IPS-15b (cell line): ENCODE data around the gene CAB39.

Experiments
- H3K27me3 ChIP-seq: one replicate; pipeline ENCODE4 v1.6.1; 2013; ENCODE audit warnings: low read length; ENCODE audit not compliant: control insufficient read depth, insufficient read depth
- H3K36me3 ChIP-seq: one replicate; pipeline ENCODE4 v1.6.1; 2013; ENCODE audit warnings: low read length; ENCODE audit not compliant: control insufficient read depth, insufficient read depth
- H3K4me1 ChIP-seq: one replicate; pipeline ENCODE4 v1.6.1; 2013; ENCODE audit warnings: mild to moderate bottlenecking, low read length; ENCODE audit not compliant: control insufficient read depth, insufficient read depth
- H3K4me3 ChIP-seq: one replicate; pipeline ENCODE4 v1.5.1; 2013; ENCODE audit warnings: low read depth, low read length
- H3K9ac ChIP-seq: one replicate; pipeline ENCODE4 v1.6.1; 2013; ENCODE audit warnings: low read depth, mild to moderate bottlenecking, low read length
- H3K9me3 ChIP-seq: one replicate; pipeline ENCODE4 v1.6.1; 2013; ENCODE audit warnings: mild to moderate bottlenecking, low read length; ENCODE audit not compliant: control insufficient read depth, insufficient read depth

Gene CAB39

DNA sequence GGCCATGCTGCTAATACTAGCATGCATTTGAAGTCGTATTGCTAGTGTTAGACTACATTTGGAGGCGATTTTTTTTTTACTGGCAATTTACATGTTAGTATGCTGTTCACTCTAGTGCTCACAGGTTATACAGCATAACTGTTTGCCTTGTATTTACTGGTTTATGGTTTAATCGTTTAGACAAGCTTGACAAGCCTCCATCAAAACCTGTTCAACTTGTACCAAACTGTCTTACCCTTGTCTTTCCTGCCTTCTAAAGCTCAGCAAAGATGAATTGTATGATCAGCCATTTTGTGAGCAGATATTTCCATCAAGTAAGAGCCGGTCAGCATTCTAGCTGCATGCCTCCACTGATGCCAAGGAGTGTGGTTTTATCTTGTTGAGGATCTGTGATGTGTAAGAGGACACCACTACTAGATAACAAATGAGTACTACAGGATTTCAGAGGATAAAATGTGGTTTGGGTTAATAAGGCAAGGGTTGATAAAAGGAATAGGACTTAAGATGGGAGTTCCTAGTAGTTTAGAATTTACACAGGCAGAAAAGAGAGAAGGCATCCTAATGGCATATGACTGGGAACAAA, 83.7 kb downstream of the CAB39 start:
- Histone ChIP-seq H3K36me3 (peaks cover 2% of the 10 kb centered on the region), H3K9ac (no peak overlapping the region)

DNA sequence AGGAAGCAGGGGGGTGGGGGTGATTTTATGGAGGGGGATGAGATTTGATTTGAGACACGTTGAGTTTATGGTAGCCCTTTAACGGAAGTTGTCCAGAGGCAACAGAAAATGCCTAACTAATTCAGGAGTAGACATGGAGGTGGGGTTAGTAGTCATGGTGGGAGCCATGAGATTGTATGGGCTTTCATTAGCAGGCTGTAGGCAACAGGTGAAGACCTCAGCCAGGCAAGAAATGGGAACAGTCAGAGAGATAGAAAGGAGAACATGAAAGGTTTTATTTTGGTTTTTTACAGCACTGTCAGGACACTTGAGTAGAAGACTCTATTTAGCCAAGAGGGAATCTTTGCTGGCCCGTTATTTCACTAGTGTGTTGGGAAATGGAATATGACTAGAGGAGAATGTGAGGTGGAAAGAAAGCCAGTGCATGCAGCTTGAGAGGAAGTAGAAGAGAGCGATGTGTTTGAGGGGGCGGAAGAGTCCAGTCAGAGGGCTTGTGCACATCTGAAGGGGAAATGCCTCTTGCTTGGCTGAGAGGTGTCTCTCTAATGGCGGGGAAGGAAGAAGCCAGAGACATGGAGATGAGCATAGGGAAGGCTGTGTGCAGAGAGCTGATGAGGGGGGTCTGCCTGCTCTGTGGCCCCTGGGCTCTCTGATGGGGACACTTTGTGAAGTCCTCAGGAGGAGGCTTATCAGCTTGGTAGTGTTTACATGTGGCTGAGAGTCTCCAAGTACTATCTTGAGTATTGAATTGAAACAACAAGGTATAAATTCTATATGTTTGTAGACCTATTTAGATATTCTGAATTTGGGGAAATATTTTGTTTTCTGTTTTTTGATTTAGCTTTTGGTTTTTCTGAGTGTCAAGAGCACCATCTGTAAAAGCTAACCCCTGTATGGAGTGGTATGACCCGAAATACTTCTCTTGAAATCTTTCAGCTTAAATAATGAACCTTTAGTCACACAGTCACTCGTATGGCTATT, 85.2 kb downstream of the CAB39 start:
- no peaks in the 10 kb centered on the region for H3K9me3 ChIP-seq
- H3K36me3 ChIP-seq: peaks cover 2% of the 10 kb centered on the region
- no peak overlapping the region for H3K4me3 ChIP-seq
- H3K27me3 ChIP-seq: no peaks in the 10 kb centered on the region
- no peak overlapping the region for H3K9ac ChIP-seq
- no peaks in the 10 kb centered on the region for H3K4me1 ChIP-seq

More for the DNA sequence above, 83.7 kb downstream of the CAB39 start:
- Histone ChIP-seq H3K4me3 (no peak overlapping the region), H3K4me1 (no peaks in the 10 kb centered on the region), H3K27me3 (no peaks in the 10 kb centered on the region), H3K9me3 (no peaks in the 10 kb centered on the region)

DNA sequence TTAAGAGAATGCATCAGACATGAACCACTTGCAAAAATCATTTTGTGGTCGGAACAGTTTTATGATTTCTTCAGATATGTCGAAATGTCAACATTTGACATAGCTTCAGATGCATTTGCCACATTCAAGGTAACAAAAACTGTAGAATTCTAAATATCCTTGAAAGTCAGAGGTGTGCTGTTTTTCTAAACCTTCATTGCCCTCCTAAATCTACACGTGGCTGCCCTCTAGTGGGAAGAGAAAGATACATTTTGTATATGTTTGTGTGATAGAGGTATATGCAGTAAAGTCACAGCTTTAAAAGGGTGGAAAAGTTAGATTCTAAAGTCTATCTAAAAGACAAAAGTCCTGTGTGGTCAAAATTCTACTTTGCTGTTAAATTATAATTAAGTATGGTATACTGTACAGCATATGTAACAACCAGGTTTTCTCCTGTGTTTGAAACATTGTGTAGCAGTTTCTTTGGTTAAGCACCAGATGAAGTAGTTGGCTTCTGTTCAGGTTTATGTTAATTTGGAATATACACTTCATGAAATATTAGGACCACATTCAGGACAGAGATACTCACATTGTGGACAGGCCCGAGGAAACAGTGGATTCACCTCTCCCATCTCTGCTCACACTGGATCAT, 86.2 kb downstream of the CAB39 start:
- peaks cover 2% of the 10 kb centered on the region for H3K36me3 ChIP-seq

DNA sequence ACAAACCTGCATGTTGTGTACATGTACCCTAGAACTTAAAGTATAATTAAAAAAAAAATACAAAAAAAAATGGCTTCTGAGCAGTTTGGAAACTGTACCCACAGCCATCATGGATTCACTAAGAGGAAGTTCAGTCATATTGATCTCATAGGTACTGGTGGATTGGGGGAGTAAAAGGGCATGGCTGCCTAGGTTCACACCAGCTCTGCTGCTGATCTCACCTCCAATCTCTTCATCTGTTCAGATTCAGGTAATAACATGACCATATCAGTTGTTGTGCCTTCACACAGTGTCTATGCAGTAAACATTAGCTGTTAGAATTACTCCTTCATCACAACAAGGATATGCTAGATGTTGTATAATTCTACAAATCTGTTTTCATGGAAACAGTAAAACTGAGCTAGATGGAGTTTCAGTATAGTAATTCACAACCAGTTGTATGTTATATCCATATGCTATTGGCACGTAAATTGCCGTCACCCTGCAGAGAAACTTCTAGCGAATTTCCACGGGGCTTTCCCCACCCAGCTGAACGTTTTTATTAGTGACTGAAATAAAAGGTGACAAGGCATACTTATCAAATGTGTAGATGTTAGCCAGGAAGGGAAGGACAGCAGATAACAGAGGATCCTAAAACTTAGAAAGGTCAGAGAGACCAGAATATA, 92.8 kb downstream of the CAB39 start:
- Histone ChIP-seq H3K9me3 (no peaks in the 10 kb centered on the region), H3K36me3 (peaks cover 2% of the 10 kb centered on the region), H3K4me1 (no peaks in the 10 kb centered on the region), H3K27me3 (no peaks in the 10 kb centered on the region), H3K9ac (no peak overlapping the region), H3K4me3 (no peak overlapping the region)

More for the DNA sequence above, 86.2 kb downstream of the CAB39 start:
- H3K4me3 ChIP-seq: no peak overlapping the region
- no peaks in the 10 kb centered on the region for H3K9me3 ChIP-seq
- H3K27me3 ChIP-seq: no peaks in the 10 kb centered on the region
- no peaks in the 10 kb centered on the region for H3K4me1 ChIP-seq
- no peak overlapping the region for H3K9ac ChIP-seq

DNA sequence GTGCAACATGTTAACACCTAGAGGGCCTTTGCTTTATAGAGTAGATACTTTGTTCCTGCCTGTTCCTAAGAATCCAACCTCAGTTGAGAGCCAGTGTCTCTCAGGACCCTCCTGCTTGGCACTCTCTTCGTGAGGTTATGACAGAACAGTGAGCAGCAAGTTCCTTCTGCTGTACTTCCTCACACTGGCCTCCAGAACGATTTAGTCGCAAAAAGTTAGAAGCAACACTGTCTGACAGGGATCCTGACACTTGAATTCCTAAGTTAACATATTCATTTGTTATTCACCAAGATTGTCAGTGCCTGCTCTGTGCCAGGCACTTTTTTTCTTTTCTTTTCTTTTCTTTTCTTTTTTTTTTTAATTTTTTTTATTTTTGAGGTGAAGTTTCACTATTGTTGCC, 95.1 kb downstream of the CAB39 start:
- H3K27me3 ChIP-seq: no peaks in the 10 kb centered on the region
- H3K36me3 ChIP-seq: no peaks in the 10 kb centered on the region
- no peaks in the 10 kb centered on the region for H3K4me1 ChIP-seq
- no peak overlapping the region for H3K4me3 ChIP-seq
- H3K9me3 ChIP-seq: no peaks in the 10 kb centered on the region
- H3K9ac ChIP-seq: no peak overlapping the region

DNA sequence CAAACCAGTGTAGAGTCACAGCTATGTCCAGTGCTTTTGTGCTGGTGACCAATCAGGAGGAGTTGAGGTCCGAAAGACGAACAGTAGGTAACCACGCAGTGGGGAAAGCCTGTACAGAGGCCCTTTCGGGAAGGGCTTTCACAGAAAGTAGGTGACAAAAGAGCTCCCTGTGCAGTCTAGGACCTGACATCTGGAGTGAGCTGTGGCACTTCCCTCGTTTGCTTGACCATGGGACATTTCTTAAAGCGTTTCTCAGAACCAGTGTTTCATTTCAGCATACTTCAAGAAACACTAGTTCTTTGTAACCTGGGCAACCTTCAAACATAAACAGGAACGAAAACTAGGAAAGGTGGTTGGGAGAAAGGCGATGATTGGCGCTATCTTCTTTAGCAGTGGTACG, 96.4 kb downstream of the CAB39 start:
- no peaks in the 10 kb centered on the region for H3K27me3 ChIP-seq
- no peak overlapping the region for H3K9ac ChIP-seq
- H3K9me3 ChIP-seq: no peaks in the 10 kb centered on the region
- no peak overlapping the region for H3K4me3 ChIP-seq
- no peaks in the 10 kb centered on the region for H3K4me1 ChIP-seq
- no peaks in the 10 kb centered on the region for H3K36me3 ChIP-seq

DNA sequence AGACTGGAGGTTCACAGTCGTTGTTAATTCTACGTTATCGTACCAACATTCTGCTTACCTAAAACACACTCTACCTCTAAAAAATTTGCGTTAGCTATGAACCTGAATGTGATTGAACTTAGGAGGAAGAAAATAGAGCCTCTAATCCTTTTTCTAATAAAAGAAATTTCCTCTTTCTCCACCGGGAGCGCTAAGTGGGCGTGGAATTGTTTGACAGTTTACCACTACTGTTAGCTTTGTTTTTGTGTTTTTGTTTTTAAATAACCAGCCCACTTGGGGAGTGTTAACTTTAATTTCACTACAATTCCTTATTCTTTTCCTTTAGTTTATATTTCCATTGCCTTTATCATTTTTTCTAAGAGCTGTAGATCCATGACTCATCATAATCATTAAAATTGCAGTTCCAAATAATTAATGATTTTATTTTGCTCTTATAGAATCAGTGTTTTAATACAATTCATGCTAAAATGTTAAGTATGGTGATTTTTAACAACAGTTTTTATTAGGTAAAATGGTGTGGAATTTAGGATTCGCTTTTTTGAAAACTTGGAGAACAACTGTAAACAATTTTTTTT, 97.1 kb downstream of the CAB39 start:
- no peaks in the 10 kb centered on the region for H3K27me3 ChIP-seq
- H3K36me3 ChIP-seq: peaks cover under 1% of the 10 kb centered on the region
- no peaks in the 10 kb centered on the region for H3K4me1 ChIP-seq

DNA sequence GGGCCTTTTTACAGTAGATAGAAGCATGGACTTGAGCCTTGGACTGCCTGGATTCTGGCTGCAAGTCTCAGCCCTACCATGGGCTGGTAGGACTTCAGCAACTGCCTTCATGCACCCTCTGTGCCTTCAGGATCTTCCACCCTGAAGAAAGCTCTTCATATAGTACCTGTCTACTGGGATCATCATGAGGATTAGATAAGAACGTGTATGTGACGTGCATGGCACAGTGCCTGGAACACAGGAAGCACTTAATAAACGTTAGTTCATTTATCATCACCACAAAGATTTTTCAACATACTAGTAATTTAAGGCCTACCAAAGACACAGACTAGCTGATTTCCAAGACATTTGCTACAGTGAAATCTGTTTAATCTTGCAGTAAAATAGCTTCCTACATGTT, 98.9 kb downstream of the CAB39 start:
- Histone ChIP-seq H3K36me3 (peaks cover 9% of the 10 kb centered on the region), H3K9me3 (no peaks in the 10 kb centered on the region), H3K27me3 (no peaks in the 10 kb centered on the region), H3K4me1 (no peaks in the 10 kb centered on the region), H3K9ac (no peak overlapping the region), H3K4me3 (no peak overlapping the region)

More for the DNA sequence above, 97.1 kb downstream of the CAB39 start:
- Histone ChIP-seq H3K9ac (no peak overlapping the region), H3K9me3 (no peaks in the 10 kb centered on the region), H3K4me3 (no peak overlapping the region)

DNA sequence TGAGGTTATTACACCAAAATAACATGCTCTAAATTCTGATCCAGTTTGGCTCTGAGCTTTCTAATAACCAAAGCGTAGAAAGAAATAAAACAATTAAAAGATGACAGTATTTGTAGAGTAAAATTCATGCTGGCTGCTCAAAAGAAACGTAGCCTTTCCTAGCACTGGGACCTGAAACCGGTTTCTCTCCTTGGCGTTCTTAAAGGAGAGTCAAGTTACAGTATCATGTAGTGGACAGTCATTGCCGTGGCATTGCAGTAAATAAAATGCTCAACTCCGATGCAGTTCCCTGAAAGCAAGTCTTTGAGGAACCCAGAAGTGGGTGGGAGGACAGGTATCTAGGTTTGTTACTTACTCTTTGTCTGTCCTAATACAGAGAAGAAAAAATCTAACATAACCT, 99.4 kb downstream of the CAB39 start:
- Histone ChIP-seq H3K9ac (no peak overlapping the region), H3K4me1 (no peaks in the 10 kb centered on the region), H3K4me3 (no peak overlapping the region), H3K36me3 (peaks cover 11% of the 10 kb centered on the region), H3K27me3 (no peaks in the 10 kb centered on the region), H3K9me3 (no peaks in the 10 kb centered on the region)

DNA sequence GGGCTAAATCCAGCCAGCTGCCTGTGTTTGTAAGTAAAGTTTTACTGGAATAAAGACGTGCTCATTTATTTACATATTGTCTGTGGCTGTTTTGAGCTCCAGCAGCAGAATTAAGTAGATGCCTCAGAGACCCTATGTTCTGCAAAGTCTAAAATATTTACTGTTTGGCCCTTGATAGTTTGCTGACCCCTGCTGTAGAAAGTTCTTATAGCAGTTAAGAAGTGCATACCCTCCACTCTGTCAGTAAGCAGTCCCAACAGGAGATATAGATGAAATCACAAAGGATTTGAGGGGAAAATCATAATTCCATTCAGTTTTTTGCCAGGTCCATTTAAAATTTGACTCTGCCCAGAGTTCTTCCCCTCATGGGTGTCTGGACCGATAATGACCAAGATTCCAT, 102.0 kb downstream of the CAB39 start:
- Histone ChIP-seq H3K4me3 (no peak overlapping the region), H3K4me1 (no peaks in the 10 kb centered on the region), H3K27me3 (no peaks in the 10 kb centered on the region), H3K36me3 (peaks cover 16% of the 10 kb centered on the region), H3K9ac (no peak overlapping the region), H3K9me3 (no peaks in the 10 kb centered on the region)

DNA sequence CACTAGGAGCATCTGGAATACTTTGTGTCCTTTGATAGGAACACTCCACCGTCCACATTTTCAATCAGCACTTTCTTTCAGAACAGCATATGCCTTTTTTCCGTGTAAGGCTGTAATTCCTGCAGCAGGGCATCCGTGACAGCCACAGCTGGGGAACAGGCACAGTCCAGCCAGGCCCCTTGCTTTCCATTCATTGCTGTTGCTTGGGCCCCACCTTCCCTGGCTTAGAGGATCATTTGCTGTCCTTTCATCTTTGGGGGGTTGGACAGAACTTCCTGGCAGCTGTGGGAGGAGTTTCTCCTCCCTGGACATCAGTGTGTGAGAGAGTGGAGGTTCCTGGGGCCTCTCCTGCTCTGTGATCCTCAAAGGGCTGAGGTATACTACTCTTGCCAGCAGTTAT, 102.4 kb downstream of the CAB39 start:
- Histone ChIP-seq H3K27me3 (no peaks in the 10 kb centered on the region), H3K9me3 (no peaks in the 10 kb centered on the region), H3K36me3 (peaks cover 16% of the 10 kb centered on the region)

More for the DNA sequence above, 102.4 kb downstream of the CAB39 start:
- no peak overlapping the region for H3K9ac ChIP-seq
- no peaks in the 10 kb centered on the region for H3K4me1 ChIP-seq
- no peak overlapping the region for H3K4me3 ChIP-seq
